Astrocyte (in vitro differentiated cells and primary cell): ENCODE results near the gene ENTREP1. TPM values are rescaled to one million over a fixed set of nuclear protein-coding genes. Genes with fewer than 3 reads are reported as not detected.
A peak's percentile ranks its signal among the peaks of the same experiment; 100 is the strongest.

Experiments
- DNase-seq: peaks from one replicate; pipeline ENCODE4 v3.0.0-alpha.2; 2010; ENCODE audit warnings: low read depth
- FAIRE-seq: peaks from 2 replicates; lab custom pipeline; 2011; peaks lifted over from hg19 to GRCh38; lab: Jason Lieb, UNC
- H2AFZ ChIP-seq: 2 replicates; pipeline ENCODE4 v1.6.0; 2012; ENCODE audit warnings: low read depth, low read length, inconsistent platforms
- H3K27ac ChIP-seq: 2 replicates; pipeline ENCODE4 v1.5.1; 2011; ENCODE audit warnings: low read depth, low read length, inconsistent platforms
- H3K27me3 ChIP-seq: 2 replicates; pipeline ENCODE4 v1.6.0; 2011; ENCODE audit warnings: low read length, inconsistent platforms; ENCODE audit not compliant: insufficient read depth
- H3K36me3 ChIP-seq: 2 replicates; pipeline ENCODE4 v1.5.1; 2011; ENCODE audit warnings: low read length, inconsistent platforms; ENCODE audit not compliant: insufficient read depth
- H3K4me1 ChIP-seq: 2 replicates; pipeline ENCODE4 v1.5.1; 2011; ENCODE audit warnings: low read length, inconsistent platforms; ENCODE audit not compliant: insufficient read depth
- H3K4me2 ChIP-seq: 2 replicates; pipeline ENCODE4 v1.6.0; 2012; ENCODE audit warnings: low read length, inconsistent platforms
- H3K4me3 ChIP-seq: 2 replicates; pipeline ENCODE4 v1.5.1; 2011; ENCODE audit warnings: low read depth, mild to moderate bottlenecking, low read length, inconsistent platforms; ENCODE audit not compliant: insufficient read depth
- H3K79me2 ChIP-seq: 2 replicates; pipeline ENCODE4 v1.6.0; 2012; ENCODE audit warnings: mild to moderate bottlenecking, low read length, inconsistent platforms; ENCODE audit not compliant: insufficient read depth
- H3K9ac ChIP-seq: 2 replicates; pipeline ENCODE4 v1.6.0; 2012; ENCODE audit warnings: mild to moderate bottlenecking, low read length, inconsistent platforms
- H3K9me3 ChIP-seq: 2 replicates; pipeline ENCODE4 v1.5.1; 2012; ENCODE audit warnings: low read depth, mild to moderate bottlenecking, low read length, inconsistent platforms; ENCODE audit not compliant: insufficient read depth
- H4K20me1 ChIP-seq: 2 replicates; pipeline ENCODE4 v1.6.0; 2012; ENCODE audit warnings: low read length, inconsistent platforms; ENCODE audit not compliant: insufficient read depth
- H3K27ac Mint-ChIP-seq: one replicate; pipeline ENCODE4 v1.8.0; 2021; ENCODE audit warnings: mild to moderate bottlenecking, mixed read lengths; ENCODE audit not compliant: unreplicated experiment
- H3K27me3 Mint-ChIP-seq: one replicate; pipeline ENCODE4 v1.8.0; 2021; ENCODE audit warnings: low read depth, mixed read lengths; ENCODE audit not compliant: unreplicated experiment
- H3K36me3 Mint-ChIP-seq: one replicate; pipeline ENCODE4 v1.8.0; 2021; ENCODE audit warnings: low read depth, mixed read lengths; ENCODE audit not compliant: unreplicated experiment
- H3K4me1 Mint-ChIP-seq: one replicate; pipeline ENCODE4 v1.8.0; 2021; ENCODE audit warnings: low read depth, mixed read lengths; ENCODE audit not compliant: unreplicated experiment
- H3K4me3 Mint-ChIP-seq: one replicate; pipeline ENCODE4 v1.8.0; 2021; ENCODE audit warnings: mild to moderate bottlenecking, moderate library complexity, mixed read lengths; ENCODE audit not compliant: unreplicated experiment
- H3K9me3 Mint-ChIP-seq: one replicate; pipeline ENCODE4 v1.8.0; 2021; ENCODE audit warnings: mild to moderate bottlenecking, mixed read lengths; ENCODE audit not compliant: unreplicated experiment
- EZH2 ChIP-seq: IDR thresholded peaks from 2 replicates; pipeline ENCODE4 v1.6.1; 2012; ENCODE audit warnings: mild to moderate bottlenecking, low read length, inconsistent platforms; ENCODE audit not compliant: insufficient read depth
- total RNA-seq: library from RNA; stranded (reverse); gene quantifications from 2 replicates; pipeline ENCODE4 v1.2.1, GENCODE V29; 2021
- TF ChIP-seq, protein P1 (sequence below): IDR thresholded peaks from 2 replicates; pipeline ENCODE4 v1.5.1; 2011; ENCODE audit warnings: low read depth, mild to moderate bottlenecking, inconsistent platforms, low read length, moderate library complexity; ENCODE audit not compliant: insufficient read depth

Gene ENTREP1
- total RNA-seq, 1 donor from 2014 or later, result 3.4 TPM

DNA sequence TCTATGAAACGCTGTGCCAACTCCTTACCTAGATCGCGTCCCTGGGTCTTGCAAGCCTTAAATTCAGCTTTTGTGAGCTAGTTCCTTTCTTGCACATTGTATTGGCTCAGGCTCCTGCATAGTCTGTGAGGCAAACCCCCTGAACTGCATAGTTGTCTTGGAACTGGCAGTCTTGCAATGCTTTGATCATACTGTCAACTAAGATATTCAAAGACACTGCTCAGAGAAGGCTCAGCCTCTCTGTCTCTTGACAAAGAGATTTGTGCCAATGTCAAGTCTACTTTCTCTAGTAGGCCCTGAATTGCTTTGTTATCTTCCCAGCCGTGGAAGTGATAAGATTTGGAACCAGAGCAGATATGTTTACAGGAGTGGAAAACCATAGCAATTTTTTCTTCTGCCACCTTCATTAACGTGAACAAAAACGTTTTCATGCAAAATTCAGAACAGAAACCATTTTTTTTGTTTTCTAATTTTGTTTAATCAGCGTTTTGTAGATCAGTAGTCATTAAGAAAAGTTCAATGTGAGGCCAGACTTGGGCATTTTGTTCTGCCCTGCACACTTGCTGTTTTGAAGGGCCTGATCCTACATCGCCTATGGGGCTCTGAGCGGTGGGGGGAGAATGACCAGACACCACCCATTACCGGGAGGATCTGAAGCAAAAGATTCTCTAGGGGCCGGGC, 27.6 kb upstream of the ENTREP1 start:
- no peak for TF ChIP-seq EZH2
- TF ChIP-seq, protein P1, sequence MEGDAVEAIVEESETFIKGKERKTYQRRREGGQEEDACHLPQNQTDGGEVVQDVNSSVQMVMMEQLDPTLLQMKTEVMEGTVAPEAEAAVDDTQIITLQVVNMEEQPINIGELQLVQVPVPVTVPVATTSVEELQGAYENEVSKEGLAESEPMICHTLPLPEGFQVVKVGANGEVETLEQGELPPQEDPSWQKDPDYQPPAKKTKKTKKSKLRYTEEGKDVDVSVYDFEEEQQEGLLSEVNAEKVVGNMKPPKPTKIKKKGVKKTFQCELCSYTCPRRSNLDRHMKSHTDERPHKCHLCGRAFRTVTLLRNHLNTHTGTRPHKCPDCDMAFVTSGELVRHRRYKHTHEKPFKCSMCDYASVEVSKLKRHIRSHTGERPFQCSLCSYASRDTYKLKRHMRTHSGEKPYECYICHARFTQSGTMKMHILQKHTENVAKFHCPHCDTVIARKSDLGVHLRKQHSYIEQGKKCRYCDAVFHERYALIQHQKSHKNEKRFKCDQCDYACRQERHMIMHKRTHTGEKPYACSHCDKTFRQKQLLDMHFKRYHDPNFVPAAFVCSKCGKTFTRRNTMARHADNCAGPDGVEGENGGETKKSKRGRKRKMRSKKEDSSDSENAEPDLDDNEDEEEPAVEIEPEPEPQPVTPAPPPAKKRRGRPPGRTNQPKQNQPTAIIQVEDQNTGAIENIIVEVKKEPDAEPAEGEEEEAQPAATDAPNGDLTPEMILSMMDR, result no peak
- H3K9me3 Mint-ChIP-seq, result no peaks in the 10 kb centered on the region
- no peaks in the 10 kb centered on the region for H3K79me2 ChIP-seq

DNA sequence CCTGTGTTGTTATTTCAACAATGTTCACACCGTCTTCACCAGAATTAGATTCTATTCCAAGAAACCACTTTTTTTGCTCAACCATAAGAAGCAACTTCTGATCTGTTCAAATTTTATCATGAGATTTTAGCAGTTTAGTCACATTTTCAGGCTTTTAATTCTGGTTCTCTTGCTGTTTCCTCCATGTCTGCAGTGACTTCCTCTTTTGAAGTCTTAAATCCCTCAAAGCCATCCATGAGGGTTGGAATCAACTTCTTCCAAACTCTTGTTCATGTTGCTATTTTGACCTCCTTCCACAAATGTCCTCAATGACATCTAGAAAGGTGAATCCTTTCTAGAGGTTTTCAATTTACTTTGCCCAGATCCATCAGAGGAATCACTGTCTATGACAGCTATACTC, 25.7 kb upstream of the ENTREP1 start:
- Histone ChIP-seq H4K20me1 (no peaks in the 10 kb centered on the region), H3K9ac (no peak overlapping the region), H3K27ac (no peak overlapping the region), H3K4me1 (no peaks in the 10 kb centered on the region), H3K4me2 (no peak overlapping the region), H2AFZ (no peak overlapping the region), H3K27me3 (no peaks in the 10 kb centered on the region), H3K36me3 (no peaks in the 10 kb centered on the region), H3K79me2 (no peaks in the 10 kb centered on the region), H3K9me3 (no peaks in the 10 kb centered on the region), H3K4me3 (no peak overlapping the region)
- no peak overlapping the region for H3K27ac Mint-ChIP-seq
- no peak overlapping the region for H3K4me3 Mint-ChIP-seq
- H3K36me3 Mint-ChIP-seq, result no peaks in the 10 kb centered on the region
- no peak for DNase-seq
- H3K9me3 Mint-ChIP-seq, result no peaks in the 10 kb centered on the region
- no peaks in the 10 kb centered on the region for H3K4me1 Mint-ChIP-seq
- H3K27me3 Mint-ChIP-seq, result no peaks in the 10 kb centered on the region
- no peak for FAIRE-seq
- TF ChIP-seq, protein P1, result no peak
- no peak for TF ChIP-seq EZH2

More for the DNA sequence above, 27.6 kb upstream of the ENTREP1 start:
- Histone ChIP-seq H3K4me3 (no peak overlapping the region), H3K4me2 (no peak overlapping the region), H3K27me3 (no peaks in the 10 kb centered on the region), H4K20me1 (no peaks in the 10 kb centered on the region), H3K27ac (no peak overlapping the region), H3K36me3 (no peaks in the 10 kb centered on the region), H3K9ac (no peak overlapping the region), H3K9me3 (no peaks in the 10 kb centered on the region), H2AFZ (no peak overlapping the region), H3K4me1 (no peaks in the 10 kb centered on the region)
- no peak for FAIRE-seq
- no peaks in the 10 kb centered on the region for H3K4me1 Mint-ChIP-seq
- H3K36me3 Mint-ChIP-seq, result no peaks in the 10 kb centered on the region
- H3K27me3 Mint-ChIP-seq, result no peaks in the 10 kb centered on the region
- H3K4me3 Mint-ChIP-seq, result no peak overlapping the region
- peak overlapping the region; percentile 2 for H3K27ac Mint-ChIP-seq
- no peak for DNase-seq

DNA sequence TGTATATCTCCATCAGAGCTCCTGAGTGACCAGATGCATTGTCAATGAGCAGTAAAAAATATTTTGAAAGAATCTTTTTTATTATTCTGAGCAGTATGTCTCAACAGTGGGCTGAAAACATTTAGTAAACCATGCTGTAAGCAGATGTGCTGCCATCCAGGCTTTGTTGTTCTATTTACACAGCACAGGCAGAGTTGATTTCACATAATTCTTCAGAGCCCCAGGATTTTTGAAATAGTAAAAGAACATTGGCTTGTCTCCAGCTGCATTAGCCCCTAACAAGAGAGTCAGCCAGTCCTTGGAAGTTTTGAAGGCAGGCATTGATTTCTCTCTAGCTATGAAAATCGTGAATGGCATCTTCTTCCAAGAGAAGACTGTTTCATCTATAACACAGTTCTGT, 25.2 kb upstream of the ENTREP1 start:
- H3K4me2 ChIP-seq, result no peak overlapping the region
- H3K4me1 ChIP-seq, result no peaks in the 10 kb centered on the region
- DNase-seq (no peak), FAIRE-seq (no peak)
- H3K4me3 ChIP-seq, result no peak overlapping the region
- H3K36me3 ChIP-seq, result no peaks in the 10 kb centered on the region
- Mint-ChIP-seq H3K27me3 (no peaks in the 10 kb centered on the region), H3K36me3 (no peaks in the 10 kb centered on the region), H3K9me3 (no peaks in the 10 kb centered on the region), H3K27ac (no peak overlapping the region), H3K4me3 (no peak overlapping the region), H3K4me1 (no peaks in the 10 kb centered on the region)
- no peaks in the 10 kb centered on the region for H3K9me3 ChIP-seq
- H3K27ac ChIP-seq, result no peak overlapping the region
- H3K9ac ChIP-seq, result no peak overlapping the region
- no peaks in the 10 kb centered on the region for H3K79me2 ChIP-seq
- H3K27me3 ChIP-seq, result no peaks in the 10 kb centered on the region
- no peaks in the 10 kb centered on the region for H4K20me1 ChIP-seq
- H2AFZ ChIP-seq, result no peak overlapping the region
- TF ChIP-seq, protein P1, result no peak
- no peak for TF ChIP-seq EZH2
